Endometrial microvascular endothelial cells (primary cell): ENCODE data around the gene ASTN1. TPM values are rescaled to one million over a fixed set of nuclear protein-coding genes. Genes with fewer than 3 reads are reported as not detected.

ENCODE experiments used
- in situ Hi-C: cut with HindIII; loops from 2 replicates; pipeline ENCODE4 v1.10.0; 2017; ENCODE audit warnings: low sequenced_read_pairs, low pct_unique_long_range_greater_than_20kb; ENCODE audit errors: inconsistent ontology term
- total RNA-seq: library from RNA; depleted of rRNA; stranded (reverse); fragments of >200 nt; gene quantifications from one replicate; pipeline ENCODE4 v1.2.3, GENCODE V29; 2015; ENCODE audit errors: inconsistent ontology term

The ASTN1 gene
- total RNA-seq, 1 donor from 2014 or later = not detected

- in situ Hi-C loops = no loop called here
These were observed 298.3 kb downstream of the ASTN1 start for GRCh38 chr1:176866011-176866714.

DNA sequence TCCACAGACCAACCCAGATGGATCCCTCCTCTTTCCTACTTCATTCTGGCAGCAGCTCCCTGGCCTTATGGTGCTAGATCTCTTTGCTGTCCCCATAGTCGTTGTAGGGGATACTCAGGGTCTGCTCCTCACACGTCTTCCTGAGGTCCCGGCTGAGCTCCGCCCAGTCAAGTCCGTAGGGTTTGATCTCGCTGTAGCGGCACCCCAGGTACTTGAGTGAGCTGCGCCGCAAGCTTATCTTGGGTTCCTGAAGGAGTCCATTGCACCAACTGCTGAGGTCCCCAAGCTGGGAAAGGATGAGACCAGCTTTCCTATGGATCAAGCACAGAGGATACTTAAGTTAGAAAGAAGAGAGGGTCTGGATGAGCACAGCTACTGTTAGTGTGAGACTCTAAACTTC is 300.3 kb downstream of the ASTN1 start:
- in situ Hi-C loops = no loop called here

GRCh38 chr1:176863613-176864012 is 300.9 kb downstream of the ASTN1 start:
- in situ Hi-C loops = no loop called here

GRCh38 chr1:176858433-176858916 is 306.0 kb downstream of the ASTN1 start:
- in situ Hi-C loops = no loop called here

- in situ Hi-C loops = no loop called here
These were observed 306.9 kb downstream of the ASTN1 start for GRCh38 chr1:176857632-176858031.

DNA sequence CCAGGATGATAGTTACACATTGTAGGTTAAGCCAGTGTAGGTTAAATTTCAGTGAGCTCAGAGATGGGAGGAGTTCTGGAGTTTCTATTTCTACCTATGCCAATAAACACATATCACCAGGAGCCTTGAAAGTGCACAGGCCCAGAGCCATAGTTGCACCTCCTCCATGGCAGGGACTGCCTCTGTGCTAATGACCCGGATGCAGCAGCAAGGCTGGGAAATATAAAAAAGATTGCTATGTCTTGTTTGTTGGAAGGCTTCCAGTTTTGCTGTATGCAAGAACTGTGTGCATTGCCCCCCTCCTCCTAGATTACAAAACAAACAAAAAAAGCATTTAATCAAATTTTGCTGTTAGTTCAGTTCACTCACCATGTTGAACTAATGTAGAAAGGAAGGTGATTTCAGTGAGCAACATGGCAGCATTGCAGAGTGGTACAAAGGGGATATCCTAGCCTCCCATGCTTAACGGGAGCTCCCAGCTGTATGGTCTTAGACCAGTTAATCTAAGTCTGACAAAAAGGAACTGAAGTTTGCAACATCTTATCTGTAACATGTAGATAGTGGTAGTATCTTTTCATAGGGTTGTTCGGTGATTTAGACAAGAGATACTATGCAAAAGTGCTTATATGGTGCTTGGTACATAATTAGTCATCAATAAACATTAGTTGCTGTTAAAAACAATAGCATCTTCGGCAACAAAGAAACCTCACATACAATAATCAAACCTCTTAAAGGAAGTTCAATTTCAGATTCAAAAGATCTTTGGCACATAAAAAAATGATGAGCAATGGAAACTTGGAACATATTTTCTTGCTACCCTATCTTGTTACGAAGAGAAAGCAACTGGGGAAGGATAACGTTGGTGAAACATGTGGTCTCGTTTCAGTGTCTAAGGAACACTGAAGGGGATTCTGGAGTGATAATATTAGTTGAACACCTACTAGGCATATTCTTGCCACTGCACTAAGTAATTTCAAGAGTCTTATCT is 309.5 kb downstream of the ASTN1 start:
- in situ Hi-C loops = no loop called here

DNA sequence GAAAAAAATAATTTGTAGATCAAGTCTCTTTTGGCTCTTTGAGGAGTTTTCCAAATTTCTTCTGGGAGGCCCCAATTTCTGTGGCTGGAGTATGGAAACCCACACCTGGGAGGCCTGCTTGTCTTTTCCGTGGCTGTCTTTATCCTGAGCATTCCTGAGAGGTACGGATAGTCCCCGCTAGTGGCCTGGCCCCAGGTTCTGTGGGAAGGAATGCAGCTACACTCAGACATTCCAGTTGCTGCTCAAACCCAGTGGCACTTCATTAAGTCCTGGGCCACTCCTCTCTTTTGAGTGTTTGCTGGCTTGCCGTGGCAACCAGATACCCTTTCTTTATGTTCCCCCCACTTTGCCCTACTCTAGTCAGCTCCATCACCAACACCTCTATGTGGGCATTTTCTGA is 310.4 kb downstream of the ASTN1 start:
- in situ Hi-C loops = no loop called here

DNA sequence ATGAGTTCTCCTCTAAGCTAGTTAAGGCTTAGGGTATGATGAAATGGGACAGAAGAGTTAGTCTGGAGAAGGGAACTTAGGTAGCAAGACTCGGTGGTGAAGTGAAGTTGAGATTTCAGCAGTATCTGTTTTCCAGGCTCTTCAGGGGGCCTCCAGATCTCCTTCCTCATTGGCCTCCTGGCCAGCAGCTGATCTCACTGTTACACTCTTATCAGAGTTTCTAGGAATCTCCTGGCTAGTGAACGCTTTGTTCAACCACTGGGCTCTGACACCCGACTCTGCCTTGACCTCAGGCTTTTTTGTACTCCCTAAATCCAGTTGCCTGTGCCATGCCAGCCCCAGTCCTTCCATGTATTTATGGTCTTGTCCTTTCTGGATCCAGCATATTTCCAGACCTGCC is 311.0 kb downstream of the ASTN1 start:
- in situ Hi-C loops = no loop called here

DNA sequence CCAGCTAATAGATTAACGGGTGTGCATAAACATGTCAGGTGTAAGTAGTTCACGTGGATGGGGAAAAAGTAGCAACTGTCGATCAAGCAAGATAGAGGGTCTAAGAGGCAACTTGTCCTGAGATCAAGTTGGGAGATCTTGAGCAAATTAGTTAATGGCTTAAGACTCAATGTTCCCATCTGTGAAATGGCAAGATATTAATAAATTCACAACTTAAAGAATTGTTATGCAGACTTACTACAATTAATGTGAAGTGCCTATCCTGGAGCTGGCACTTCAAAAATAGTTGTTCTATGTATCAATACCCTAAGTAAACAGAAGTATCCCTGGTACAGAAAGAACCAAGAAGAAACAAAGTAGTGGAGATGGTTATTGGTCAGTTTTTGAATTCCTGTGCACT is 312.4 kb downstream of the ASTN1 start:
- in situ Hi-C loops = no loop called here

- in situ Hi-C loops = no loop called here
These were observed 313.6 kb downstream of the ASTN1 start for GRCh38 chr1:176850871-176851270.

GRCh38 chr1:176849281-176849680 is 315.2 kb downstream of the ASTN1 start:
- in situ Hi-C loops = no loop called here

DNA sequence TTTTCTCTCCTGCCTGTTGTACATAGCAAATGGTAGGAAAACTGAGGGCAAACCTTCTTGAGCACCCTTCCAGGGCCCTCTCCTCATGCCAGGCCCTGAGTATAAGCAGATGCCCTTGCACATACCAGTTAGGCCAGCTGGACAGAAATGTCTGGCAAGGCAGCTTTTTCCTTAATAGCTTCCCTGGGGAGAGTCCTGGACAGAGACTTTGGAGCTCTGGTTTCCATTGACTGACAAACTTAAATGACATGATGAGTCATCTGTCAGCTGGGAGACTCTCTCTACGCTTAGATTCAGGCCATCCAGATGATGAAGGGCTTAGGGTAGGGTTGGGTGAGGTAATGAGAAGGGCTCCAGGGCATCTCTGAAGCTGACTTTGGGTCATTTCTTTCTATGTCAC is 317.5 kb downstream of the ASTN1 start:
- in situ Hi-C loops = no loop called here

- in situ Hi-C loops = no loop called here
These were observed 320.9 kb downstream of the ASTN1 start for GRCh38 chr1:176843352-176844297.

DNA sequence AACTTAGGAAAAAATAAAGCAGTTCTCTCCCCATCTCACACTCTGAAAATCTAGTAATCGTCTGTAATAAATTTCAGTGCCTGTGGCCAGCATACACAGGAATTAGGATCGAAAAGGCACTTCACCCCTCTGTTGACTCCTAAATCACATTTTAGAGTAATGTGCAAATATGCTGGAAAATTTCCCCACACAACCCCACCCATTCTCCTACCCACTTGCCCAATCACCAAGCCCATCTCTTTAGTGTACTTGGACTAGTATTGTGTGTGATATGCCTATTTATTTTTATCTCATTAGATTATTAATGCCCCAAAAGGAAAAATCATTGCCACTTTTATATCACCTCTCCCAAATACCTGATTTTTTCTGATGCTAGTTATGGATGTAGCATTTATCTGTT is 323.3 kb downstream of the ASTN1 start:
- in situ Hi-C loops = no loop called here

DNA sequence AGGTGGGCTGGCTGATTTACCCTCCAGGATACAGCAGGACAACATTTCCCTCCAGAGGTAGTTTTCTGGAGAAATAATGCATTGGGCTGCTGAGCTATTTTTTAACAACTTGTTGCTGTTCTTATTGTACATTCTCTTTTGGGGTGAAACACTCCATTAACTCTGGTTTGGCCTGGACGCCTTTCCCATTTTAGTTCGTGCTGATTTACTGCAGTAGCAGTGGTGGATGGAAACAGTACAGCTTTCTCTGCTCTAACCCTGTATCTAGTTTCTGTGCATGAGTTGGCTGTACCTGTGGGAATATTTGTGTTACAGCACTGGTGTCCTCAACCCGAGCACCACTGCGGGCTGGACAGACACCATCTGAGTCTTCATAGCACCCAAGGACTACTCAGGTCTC is 325.3 kb downstream of the ASTN1 start:
- in situ Hi-C loops = no loop called here

DNA sequence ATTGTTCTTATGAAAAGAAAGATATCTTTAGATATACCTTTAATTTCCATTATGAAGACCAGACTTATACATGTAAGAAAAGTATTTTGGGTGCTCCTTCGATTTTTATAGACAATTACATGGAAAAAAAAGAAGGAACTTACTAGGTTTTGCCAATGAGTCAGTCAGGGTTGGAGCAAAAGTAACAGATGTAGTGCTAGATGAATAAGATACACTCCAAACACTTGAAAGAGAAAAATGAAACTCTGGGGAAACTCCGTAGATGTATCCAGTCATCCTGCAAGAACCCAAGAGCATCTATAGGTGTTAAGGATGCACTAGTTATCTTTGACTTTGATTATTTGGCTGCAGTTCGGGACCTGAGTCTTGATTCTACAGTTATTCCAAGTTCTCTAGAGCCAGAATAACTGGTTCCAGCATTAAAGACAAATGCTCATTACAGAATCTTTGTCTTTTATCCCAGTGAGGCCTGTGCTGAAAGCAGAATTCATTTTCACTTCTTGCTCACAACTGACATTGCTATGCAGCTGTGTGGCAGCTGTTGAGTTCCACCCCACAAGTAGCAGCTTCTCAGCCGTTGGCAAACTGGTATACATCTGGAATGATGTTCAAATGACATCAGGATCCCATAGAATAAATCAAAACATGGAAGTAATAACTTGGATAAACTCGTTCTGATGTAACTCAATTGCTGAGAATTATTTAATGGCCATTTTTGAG is 326.1 kb downstream of the ASTN1 start:
- in situ Hi-C loops = no loop called here

GRCh38 chr1:176837708-176838107 is 326.8 kb downstream of the ASTN1 start:
- in situ Hi-C loops = no loop called here

GRCh38 chr1:176831150-176831549 is 333.4 kb downstream of the ASTN1 start:
- in situ Hi-C loops = no loop called here
